Uterus (tissue), 4 donors: Measurements from ENCODE around the gene CAV2. TPM values are rescaled to one million over a fixed set of nuclear protein-coding genes. Genes with fewer than 3 reads are reported as not detected.

ENCODE experiments used
- DNase-seq, 2 donors: peaks; one replicate each; pipeline ENCODE4 v3.0.0-alpha.2; 2019 to 2020
- H3K27ac ChIP-seq, 2 donors: fragments of 200-600 bp; sonication (generic); 1 replicate in 1 of 2; 2 replicates in 1 of 2; pipeline ENCODE4 v1.5.1; 2016 to 2018
- H3K27me3 ChIP-seq, 2 donors: fragments of 200-600 bp; sonication (generic); one replicate each; pipeline ENCODE4 v1.5.1; 2018 to 2019; ENCODE audit warnings: control low read depth in 1 of 2
- H3K36me3 ChIP-seq, 2 donors: fragments of 200-600 bp; sonication (generic); one replicate each; pipeline ENCODE4 v1.5.1; 2019; ENCODE audit warnings: control low read depth in 1 of 2
- H3K4me1 ChIP-seq, 2 donors: fragments of 200-600 bp; sonication (generic); one replicate each; pipeline ENCODE4 v1.5.1; 2018 to 2019; ENCODE audit warnings: control low read depth in 1 of 2
- H3K4me3 ChIP-seq, 2 donors: fragments of 200-600 bp; sonication (generic); 1 replicate in 1 of 2; 2 replicates in 1 of 2; pipeline ENCODE4 v1.5.1; 2018 to 2019; ENCODE audit warnings: mild to moderate bottlenecking in 1 of 2
- H3K9me3 ChIP-seq, 2 donors: fragments of 200-600 bp; sonication (generic); one replicate each; pipeline ENCODE4 v1.5.1; 2019; ENCODE audit warnings: control low read depth in 1 of 2
- CTCF ChIP-seq, 4 experiments: fragments of 200-600 bp in 2 of 4; fragments of 450-650 bp in 2 of 4; sonication (generic) in 2 of 4; IDR thresholded peaks; one replicate each; pipeline ENCODE4 v1.5.1; 2016 to 2019; ENCODE audit warnings: antibody characterized with exemption in 4 of 4, mild to moderate bottlenecking in 2 of 4, moderate library complexity in 1 of 4
- POLR2A ChIP-seq, 2 donors: fragments of 450-650 bp; IDR thresholded peaks; one replicate each; pipeline ENCODE4 v1.6.1; 2016; ENCODE audit warnings: antibody characterized with exemption in 2 of 2, mild to moderate bottlenecking in 1 of 2, moderate library complexity in 1 of 2
- intact Hi-C: fragments of 100-400 bp; cut with DNase I; formaldehyde crosslinking; loops from one replicate; pipeline ENCODE4 v1.15.1; 2023; ENCODE audit warnings: low total_unique reads
- total RNA-seq, 4 donors: library from RNA; depleted of rRNA in 3 of 4; stranded (reverse); fragments of >200 nt in 3 of 4; gene quantifications; one replicate each; pipeline versions ENCODE4 v1.1.0 to v1.2.4, GENCODE V29; 2014 to 2023
- donor health status: DM: yes; HTN: yes; CAD: no.

CAV2 gene
- total RNA-seq, 4 donors from 2014 or later: 33.3 to 105 (median 86.0) TPM

DNA sequence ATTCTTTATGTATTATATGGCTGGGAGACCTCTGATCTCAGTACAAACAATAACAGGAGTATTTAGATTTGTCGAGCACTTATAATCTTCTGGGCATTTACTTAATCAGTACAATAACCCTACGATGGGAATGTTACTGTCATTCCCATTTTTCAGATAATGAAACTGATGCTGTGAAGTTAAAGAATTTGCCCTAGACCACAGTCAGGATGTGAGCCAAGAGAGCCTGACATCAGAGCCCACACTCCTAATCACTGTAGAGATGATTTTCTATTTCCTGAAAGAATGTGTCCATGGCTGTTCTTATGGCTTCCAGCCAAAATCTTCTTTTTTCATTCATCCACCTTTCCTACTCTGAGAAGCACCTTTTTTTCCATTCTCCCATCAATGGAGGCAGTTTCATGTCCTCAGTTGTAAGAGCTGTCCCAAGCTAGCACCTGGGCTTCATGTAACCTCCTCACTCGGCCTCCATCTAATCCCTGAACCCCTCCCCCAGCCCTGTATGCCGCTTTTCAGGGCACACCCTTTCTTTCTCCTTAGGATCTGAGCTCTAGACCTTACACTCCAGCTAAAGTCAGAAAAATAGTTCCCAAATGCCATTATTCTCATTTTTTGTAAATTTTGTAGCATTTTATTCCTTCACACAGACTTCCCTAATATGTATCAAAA lies 13.1 kb downstream of the CAV2 start:
- peak overlapping the region; percentile 70 to 75 for H3K27ac ChIP-seq
- TF ChIP-seq CTCF (IDR thresholded peaks at IDR 0.05): no peak
- no peak for TF ChIP-seq POLR2A (IDR thresholded peaks at IDR 0.05)
- intact Hi-C loops: no loop called here

GRCh38 chr7:116515584-116515983 lies 16.0 kb downstream of the CAV2 start:
- no peaks in the 10 kb centered on the region for H3K36me3 ChIP-seq
- no peak for DNase-seq
- H3K4me1 ChIP-seq: no peaks in the 10 kb centered on the region
- TF ChIP-seq CTCF (IDR thresholded peaks at IDR 0.05) (no peak), POLR2A (IDR thresholded peaks at IDR 0.05) (no peak)
- no peak overlapping the region for H3K27ac ChIP-seq
- H3K27me3 ChIP-seq: no peaks in the 10 kb centered on the region
- no peak overlapping the region for H3K4me3 ChIP-seq
- intact Hi-C loops: no loop called here
- no peaks in the 10 kb centered on the region for H3K9me3 ChIP-seq

More for the DNA sequence above, 13.1 kb downstream of the CAV2 start:
- Histone ChIP-seq H3K27me3 (no peaks in the 10 kb centered on the region), H3K9me3 (no peaks in the 10 kb centered on the region), H3K4me1 (no peaks in the 10 kb centered on the region), H3K4me3 (no peak overlapping the region), H3K36me3 (no peaks in the 10 kb centered on the region)
- DNase-seq: no peak

GRCh38 chr7:116516324-116516723 lies 16.8 kb downstream of the CAV2 start:
- Histone ChIP-seq H3K4me1 (no peaks in the 10 kb centered on the region), H3K4me3 (no peak overlapping the region), H3K36me3 (no peaks in the 10 kb centered on the region), H3K27ac (no peak overlapping the region), H3K9me3 (no peaks in the 10 kb centered on the region), H3K27me3 (no peaks in the 10 kb centered on the region)
- intact Hi-C loops: no loop called here
- TF ChIP-seq CTCF (IDR thresholded peaks at IDR 0.05) (no peak), POLR2A (IDR thresholded peaks at IDR 0.05) (no peak)
- no peak for DNase-seq

DNA sequence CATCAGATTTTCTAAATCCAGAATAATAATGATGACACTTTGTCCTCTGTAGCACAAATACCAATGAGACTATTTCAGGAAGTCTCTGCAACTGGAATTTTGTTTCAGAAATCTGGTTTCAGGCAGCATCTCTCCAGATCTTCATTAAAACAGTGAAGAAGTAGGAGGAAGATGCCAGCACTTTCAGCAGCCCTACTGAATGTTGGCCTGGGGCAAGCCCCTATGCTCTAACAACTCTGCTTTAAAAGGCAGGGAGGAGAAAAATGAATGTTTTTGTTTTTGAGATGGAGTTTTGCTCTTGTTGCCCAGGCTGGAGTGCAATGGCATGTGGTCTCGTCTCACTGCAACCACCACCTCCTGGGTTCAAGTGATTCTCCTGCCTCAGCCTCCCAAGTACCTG lies 18.1 kb downstream of the CAV2 start:
- H3K27ac ChIP-seq: no peak overlapping the region
- TF ChIP-seq CTCF (IDR thresholded peaks at IDR 0.05) (no peak), POLR2A (IDR thresholded peaks at IDR 0.05) (no peak)
- no peaks in the 10 kb centered on the region for H3K27me3 ChIP-seq
- no peaks in the 10 kb centered on the region for H3K36me3 ChIP-seq
- H3K9me3 ChIP-seq: no peaks in the 10 kb centered on the region
- H3K4me1 ChIP-seq: no peaks in the 10 kb centered on the region
- no peak overlapping the region for H3K4me3 ChIP-seq
- DNase-seq: no peak
- intact Hi-C loops: no loop called here

GRCh38 chr7:116518961-116519360 lies 19.4 kb downstream of the CAV2 start:
- Histone ChIP-seq H3K9me3 (no peaks in the 10 kb centered on the region), H3K36me3 (no peaks in the 10 kb centered on the region), H3K27ac (no peak overlapping the region), H3K4me1 (no peaks in the 10 kb centered on the region), H3K27me3 (no peaks in the 10 kb centered on the region), H3K4me3 (no peak overlapping the region)
- intact Hi-C loops: no loop called here
- no peak for DNase-seq
- no peak for TF ChIP-seq CTCF (IDR thresholded peaks at IDR 0.05)
- no peak for TF ChIP-seq POLR2A (IDR thresholded peaks at IDR 0.05)
